ENCODE measurements around the gene DAPK2.
"Not testable (repeated sequence)": the region's sequence is repeated elsewhere in the genome, so short reads cannot be mapped to it uniquely, and the experiment has no call there.

The DAPK2 gene

GRCh38 chr15:63967616-63968015, 78.7 kb downstream of the DAPK2 start:
- DNase-seq (ENCODE audit: low read depth): no peak
- no peak for TF ChIP-seq CTCF (conservative IDR thresholded peaks at IDR 0.05; ENCODE audit: control insufficient read depth, insufficient read depth, low read depth, low read length)
- no peak overlapping the region for H3K4me3 ChIP-seq (ENCODE audit: control insufficient read depth, low read depth, low read length)

- not testable (repeated sequence) for H3K4me3 ChIP-seq (ENCODE audit: control insufficient read depth, low read depth, low read length); DNase-seq (ENCODE audit: low read depth)
Measured at GRCh38 chr15:63962947-63963721, 83.2 kb downstream of the DAPK2 start.

GRCh38 chr15:63953524-63953923, 92.8 kb downstream of the DAPK2 start:
- no peak for DNase-seq (ENCODE audit: low read depth)
- H3K4me3 ChIP-seq (ENCODE audit: control insufficient read depth, low read depth, low read length): no peak overlapping the region
- no peak for TF ChIP-seq CTCF (conservative IDR thresholded peaks at IDR 0.05; ENCODE audit: control insufficient read depth, insufficient read depth, low read depth, low read length)

GRCh38 chr15:63950911-63951481, 95.3 kb downstream of the DAPK2 start:
- DNase-seq (ENCODE audit: low read depth): peak; percentile 83
- no peak overlapping the region for H3K4me3 ChIP-seq (ENCODE audit: control insufficient read depth, low read depth, low read length)
- TF ChIP-seq CTCF (conservative IDR thresholded peaks at IDR 0.05; ENCODE audit: control insufficient read depth, insufficient read depth, low read depth, low read length): no peak

GRCh38 chr15:63948971-63949370, 97.3 kb downstream of the DAPK2 start:
- no peak for TF ChIP-seq CTCF (conservative IDR thresholded peaks at IDR 0.05; ENCODE audit: control insufficient read depth, insufficient read depth, low read depth, low read length)

GRCh38 chr15:63948436-63948835, 97.8 kb downstream of the DAPK2 start:
- DNase-seq (ENCODE audit: low read depth): no peak
- H3K4me3 ChIP-seq (ENCODE audit: control insufficient read depth, low read depth, low read length): no peak overlapping the region
- no peak for TF ChIP-seq CTCF (conservative IDR thresholded peaks at IDR 0.05; ENCODE audit: control insufficient read depth, insufficient read depth, low read depth, low read length)

More at GRCh38 chr15:63948971-63949370, 97.3 kb downstream of the DAPK2 start:
- DNase-seq (ENCODE audit: low read depth): peak; percentile 19
- H3K4me3 ChIP-seq (ENCODE audit: control insufficient read depth, low read depth, low read length): no peak overlapping the region

GRCh38 chr15:63947228-63947627, 99.1 kb downstream of the DAPK2 start:
- no peak for DNase-seq (ENCODE audit: low read depth)
- TF ChIP-seq CTCF (conservative IDR thresholded peaks at IDR 0.05; ENCODE audit: control insufficient read depth, insufficient read depth, low read depth, low read length): no peak
- no peak overlapping the region for H3K4me3 ChIP-seq (ENCODE audit: control insufficient read depth, low read depth, low read length)
